LNCaP clone FGC (cell line): ENCODE measurements around the gene ANP32A.
"Not testable (repeated sequence)": the region's sequence is repeated elsewhere in the genome, so short reads cannot be mapped to it uniquely, and the experiment has no call there.

Source experiments
- DNase-seq: peaks from one replicate; pipeline ENCODE4 v3.0.0-alpha.2; 2011; ENCODE audit warnings: low read depth
- H3K4me3 ChIP-seq: 2 replicates; pipeline ENCODE4 v1.5.1; 2011; ENCODE audit warnings: mild to moderate bottlenecking, low read depth, low read length, control low read depth
- TF ChIP-seq, protein P1 (sequence below): IDR thresholded peaks from 2 replicates; pipeline ENCODE4 v1.5.1; 2012; ENCODE audit warnings: mild to moderate bottlenecking; ENCODE audit not compliant: control insufficient read depth, insufficient read depth; ENCODE audit errors: extremely low read depth

Gene ANP32A

GRCh38 chr15:68820295-68821189 lies at the start of gene ANP32A:
TSS of gene ANP32A (minus strand) at chr15:68820895. CDS start at chr15:68820751, 144 bp downstream.
- peak; percentile 77 for DNase-seq
- H3K4me3 ChIP-seq: peak within 1 kb of the TSS; percentile 96
- TF ChIP-seq, protein P1, sequence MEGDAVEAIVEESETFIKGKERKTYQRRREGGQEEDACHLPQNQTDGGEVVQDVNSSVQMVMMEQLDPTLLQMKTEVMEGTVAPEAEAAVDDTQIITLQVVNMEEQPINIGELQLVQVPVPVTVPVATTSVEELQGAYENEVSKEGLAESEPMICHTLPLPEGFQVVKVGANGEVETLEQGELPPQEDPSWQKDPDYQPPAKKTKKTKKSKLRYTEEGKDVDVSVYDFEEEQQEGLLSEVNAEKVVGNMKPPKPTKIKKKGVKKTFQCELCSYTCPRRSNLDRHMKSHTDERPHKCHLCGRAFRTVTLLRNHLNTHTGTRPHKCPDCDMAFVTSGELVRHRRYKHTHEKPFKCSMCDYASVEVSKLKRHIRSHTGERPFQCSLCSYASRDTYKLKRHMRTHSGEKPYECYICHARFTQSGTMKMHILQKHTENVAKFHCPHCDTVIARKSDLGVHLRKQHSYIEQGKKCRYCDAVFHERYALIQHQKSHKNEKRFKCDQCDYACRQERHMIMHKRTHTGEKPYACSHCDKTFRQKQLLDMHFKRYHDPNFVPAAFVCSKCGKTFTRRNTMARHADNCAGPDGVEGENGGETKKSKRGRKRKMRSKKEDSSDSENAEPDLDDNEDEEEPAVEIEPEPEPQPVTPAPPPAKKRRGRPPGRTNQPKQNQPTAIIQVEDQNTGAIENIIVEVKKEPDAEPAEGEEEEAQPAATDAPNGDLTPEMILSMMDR: no peak

- TF ChIP-seq, protein P1: no peak
- H3K4me3 ChIP-seq: no peak overlapping the region
- DNase-seq: no peak
Measured at GRCh38 chr15:68868296-68868695, 47.6 kb upstream of the ANP32A start.

GRCh38 chr15:68862415-68862814 lies 41.7 kb upstream of the ANP32A start:
- no peak for DNase-seq
- no peak overlapping the region for H3K4me3 ChIP-seq
- TF ChIP-seq, protein P1: no peak

DNA sequence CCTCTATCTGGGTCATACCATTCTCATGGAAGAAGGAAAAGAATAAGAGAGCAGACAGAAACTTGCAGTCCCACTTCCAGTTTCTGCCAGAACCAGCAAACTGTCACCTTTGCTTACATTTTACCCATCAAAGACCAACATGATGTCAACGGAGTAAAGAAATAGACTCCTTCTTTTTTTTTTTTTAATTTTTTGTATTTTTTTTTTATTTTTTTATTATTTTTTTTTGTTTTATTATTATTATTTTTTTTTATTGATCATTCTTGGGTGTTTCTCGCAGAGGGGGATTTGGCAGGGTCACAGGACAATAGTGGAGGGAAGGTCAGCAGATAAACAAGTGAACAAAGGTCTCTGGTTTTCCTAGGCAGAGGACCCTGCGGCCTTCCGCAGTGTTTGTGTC lies 38.0 kb upstream of the ANP32A start:
- not testable (repeated sequence) for DNase-seq

DNA sequence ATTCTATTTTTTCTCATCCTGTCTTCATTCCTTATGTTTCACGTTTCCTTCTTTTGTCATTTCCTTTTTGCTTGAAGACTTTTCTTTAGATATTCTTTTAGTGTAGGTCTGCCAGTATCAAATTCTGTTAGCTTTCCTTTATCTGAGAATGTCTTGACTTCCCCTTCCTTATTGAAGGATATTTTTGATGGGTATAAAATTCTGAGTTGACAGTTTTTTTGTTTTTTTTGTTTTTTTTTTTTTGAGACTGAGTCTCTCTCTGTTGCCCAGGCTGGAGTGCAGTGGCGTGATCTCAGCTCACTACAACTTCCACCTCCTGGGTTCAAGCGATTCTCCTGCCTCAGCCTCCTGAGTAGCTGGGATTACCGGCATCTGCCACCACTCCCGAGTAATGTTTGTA lies 36.7 kb upstream of the ANP32A start:
- not testable (repeated sequence) for H3K4me3 ChIP-seq, DNase-seq

More for the DNA sequence above, 38.0 kb upstream of the ANP32A start:
- not testable (repeated sequence) for H3K4me3 ChIP-seq

DNA sequence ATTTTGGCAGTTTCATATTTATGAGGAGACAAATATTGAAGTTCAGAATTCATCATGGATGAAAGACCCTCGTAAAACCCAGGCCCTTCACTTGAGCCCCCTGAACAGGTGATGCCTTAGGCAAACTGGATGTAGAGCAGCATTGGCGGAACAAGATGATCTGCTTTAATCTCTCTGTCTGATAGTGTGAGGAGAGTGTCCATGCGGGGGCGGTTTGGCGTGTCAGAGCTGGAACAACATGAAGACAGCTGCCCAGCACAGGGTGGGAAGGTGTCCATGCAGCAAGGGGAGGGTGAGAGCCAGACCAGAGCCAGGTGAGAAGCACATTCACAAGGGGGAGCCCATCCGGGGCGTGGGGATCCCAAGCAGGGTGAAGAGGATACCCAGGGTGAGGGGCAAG lies 31.8 kb upstream of the ANP32A start:
- DNase-seq: no peak
- no peak overlapping the region for H3K4me3 ChIP-seq
- TF ChIP-seq, protein P1: no peak

DNA sequence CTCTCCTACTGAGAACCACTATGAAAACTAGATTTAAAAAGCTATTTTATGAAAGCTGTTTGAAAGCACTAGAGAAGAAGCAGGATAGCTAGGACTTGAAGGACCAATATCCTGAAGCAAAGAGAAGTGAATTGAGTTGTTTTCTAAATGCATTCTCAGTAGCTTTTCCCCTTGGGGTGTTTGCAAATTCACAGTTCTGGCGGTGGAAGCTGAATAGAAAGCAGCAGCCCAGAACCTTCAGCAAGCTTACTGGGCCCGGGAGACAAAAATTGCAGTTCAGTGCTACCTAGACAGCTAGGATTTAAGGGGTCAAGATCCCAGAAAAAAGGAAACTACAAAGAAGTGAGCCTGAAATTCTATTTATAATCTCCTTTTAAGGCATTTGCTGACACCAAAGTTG lies 31.3 kb upstream of the ANP32A start:
- no peak overlapping the region for H3K4me3 ChIP-seq
- DNase-seq: no peak
- TF ChIP-seq, protein P1: no peak

DNA sequence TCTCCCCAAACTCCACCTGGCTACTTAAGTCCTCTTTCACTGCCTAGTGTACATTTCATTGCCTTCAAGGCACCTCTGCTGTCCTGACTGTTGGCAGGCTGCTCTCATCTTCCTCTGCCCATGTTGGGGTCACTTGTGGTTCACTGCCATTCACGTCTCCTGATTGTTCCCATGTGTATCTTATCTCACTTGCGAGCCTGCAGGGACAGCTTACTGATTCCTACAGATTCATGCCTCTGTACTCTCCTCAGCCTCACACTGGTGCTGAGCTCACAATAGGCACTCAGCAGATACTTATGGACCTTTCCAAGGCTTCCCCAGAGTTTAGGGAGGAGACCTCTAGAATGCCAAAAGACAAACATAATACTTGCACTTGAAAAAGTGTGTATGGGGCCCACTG lies 28.8 kb upstream of the ANP32A start:
- no peak for DNase-seq
- TF ChIP-seq, protein P1: no peak
- H3K4me3 ChIP-seq: no peak overlapping the region
